ENCODE data around the gene SIRT7.

The SIRT7 gene

DNA sequence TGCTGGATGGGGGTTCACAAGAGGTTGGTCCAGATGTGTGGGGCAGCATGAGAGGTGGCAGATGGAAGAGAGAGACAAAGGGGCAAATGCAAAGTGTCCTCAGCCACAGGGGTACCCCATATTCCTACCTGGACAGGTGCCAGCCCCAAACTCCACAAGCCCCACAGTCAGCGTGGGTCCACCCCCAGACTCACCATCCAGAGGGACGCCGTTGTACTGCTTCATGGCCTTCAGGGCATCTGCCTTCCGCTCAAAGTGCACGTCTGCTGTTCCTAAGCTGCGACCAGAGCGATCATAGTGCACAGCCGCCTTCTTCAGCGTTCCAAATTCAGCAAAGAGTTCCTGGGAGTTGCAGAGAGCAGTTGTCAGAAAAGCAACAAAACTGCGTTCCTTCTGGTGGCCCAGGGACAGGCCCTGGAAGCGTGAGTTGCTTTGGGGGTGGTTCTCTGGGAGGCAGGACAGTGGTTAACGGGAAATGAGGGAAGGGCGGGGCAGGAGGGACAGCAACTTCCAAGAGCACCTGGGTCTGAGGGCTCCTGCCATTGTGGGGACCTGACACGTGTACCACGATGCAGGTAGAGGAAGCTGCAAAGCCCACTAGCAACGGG is 28.9 kb downstream of the SIRT7 start:
- TF ChIP-seq, protein P1, sequence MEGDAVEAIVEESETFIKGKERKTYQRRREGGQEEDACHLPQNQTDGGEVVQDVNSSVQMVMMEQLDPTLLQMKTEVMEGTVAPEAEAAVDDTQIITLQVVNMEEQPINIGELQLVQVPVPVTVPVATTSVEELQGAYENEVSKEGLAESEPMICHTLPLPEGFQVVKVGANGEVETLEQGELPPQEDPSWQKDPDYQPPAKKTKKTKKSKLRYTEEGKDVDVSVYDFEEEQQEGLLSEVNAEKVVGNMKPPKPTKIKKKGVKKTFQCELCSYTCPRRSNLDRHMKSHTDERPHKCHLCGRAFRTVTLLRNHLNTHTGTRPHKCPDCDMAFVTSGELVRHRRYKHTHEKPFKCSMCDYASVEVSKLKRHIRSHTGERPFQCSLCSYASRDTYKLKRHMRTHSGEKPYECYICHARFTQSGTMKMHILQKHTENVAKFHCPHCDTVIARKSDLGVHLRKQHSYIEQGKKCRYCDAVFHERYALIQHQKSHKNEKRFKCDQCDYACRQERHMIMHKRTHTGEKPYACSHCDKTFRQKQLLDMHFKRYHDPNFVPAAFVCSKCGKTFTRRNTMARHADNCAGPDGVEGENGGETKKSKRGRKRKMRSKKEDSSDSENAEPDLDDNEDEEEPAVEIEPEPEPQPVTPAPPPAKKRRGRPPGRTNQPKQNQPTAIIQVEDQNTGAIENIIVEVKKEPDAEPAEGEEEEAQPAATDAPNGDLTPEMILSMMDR (IDR thresholded peaks at IDR 0.05; ENCODE audit: low read depth, low read length), result no peak
- TF ChIP-seq EZH2phosphoT487 (IDR thresholded peaks at IDR 0.05; ENCODE audit: low read depth), result no peak

DNA sequence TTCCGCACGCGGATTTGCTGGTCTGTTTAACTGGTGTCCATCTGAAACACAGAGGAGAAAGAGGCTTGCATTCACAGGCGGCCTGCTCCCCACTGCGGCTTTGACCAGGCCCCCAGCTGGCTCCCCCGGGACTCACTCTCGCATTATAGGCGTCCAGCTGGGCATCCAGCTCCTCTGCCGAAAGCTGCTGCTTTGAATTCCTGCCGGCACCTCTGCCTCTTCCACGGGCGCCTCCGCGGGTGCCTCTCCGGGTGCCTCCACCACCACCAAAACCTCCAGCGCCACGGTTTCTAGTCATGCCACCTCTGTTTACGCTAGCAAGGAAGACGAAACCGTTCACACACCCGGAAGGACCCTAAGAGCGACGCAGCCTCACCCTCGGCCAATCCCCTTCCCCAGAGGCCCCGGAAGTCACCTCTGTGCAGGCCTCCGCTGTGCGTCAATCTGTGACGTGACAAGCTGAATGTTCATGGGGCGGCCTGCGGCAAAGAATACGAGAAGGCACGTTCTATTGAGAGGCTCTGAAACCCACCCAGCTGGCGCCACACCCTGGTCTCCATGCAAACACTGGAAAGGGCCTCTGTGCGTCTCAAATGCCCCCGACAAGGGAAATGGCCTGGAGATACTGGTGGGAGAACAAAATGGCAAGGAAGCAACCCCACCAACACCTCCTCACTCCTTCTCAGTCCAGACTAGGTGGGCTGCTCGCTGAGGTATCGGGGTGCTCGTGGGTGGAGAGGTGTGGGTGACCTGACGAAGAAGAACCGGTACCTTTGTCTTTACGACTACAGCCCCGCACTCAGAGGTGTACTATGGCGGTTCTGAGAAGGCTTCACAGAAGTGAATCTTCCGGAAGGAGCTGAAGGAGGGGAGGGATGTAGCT is 29.6 kb downstream of the SIRT7 start:
- Histone ChIP-seq H3K9me3 (ENCODE audit: insufficient read depth, low read length) (no peaks in the 10 kb centered on the region), H3K27ac (ENCODE audit: low read length) (no peak overlapping the region), H3K9ac (ENCODE audit: low read length) (no peak overlapping the region), H3K4me1 (ENCODE audit: low read length) (peaks cover 11% of the 10 kb centered on the region), H3K4me3 (ENCODE audit: low read length) (no peak overlapping the region), H2AFZ (ENCODE audit: low read depth, low read length) (no peak overlapping the region), H3K27me3 (ENCODE audit: low read depth, low read length) (no peaks in the 10 kb centered on the region), H3K36me3 (replicated peaks; ENCODE audit: low read depth, low read length) (peaks cover 61% of the 10 kb centered on the region), H3K79me2 (ENCODE audit: low read length) (peaks cover 74% of the 10 kb centered on the region), H4K20me1 (ENCODE audit: insufficient read depth, low read length) (0 out of 2 replicates have a peak, but pooled peaks cover 3% of the 10 kb centered on the region), H3K4me2 (ENCODE audit: low read length) (no peak overlapping the region)
- TF ChIP-seq, protein P1 (IDR thresholded peaks at IDR 0.05; ENCODE audit: low read depth, low read length), result no peak
- no peak for TF ChIP-seq EZH2phosphoT487 (IDR thresholded peaks at IDR 0.05; ENCODE audit: low read depth)

More for the DNA sequence above, 28.9 kb downstream of the SIRT7 start:
- H3K9me3 ChIP-seq (ENCODE audit: insufficient read depth, low read length), result no peaks in the 10 kb centered on the region
- peaks cover 79% of the 10 kb centered on the region for H3K79me2 ChIP-seq (ENCODE audit: low read length)
- no peak overlapping the region for H3K4me2 ChIP-seq (ENCODE audit: low read length)
- H3K9ac ChIP-seq (ENCODE audit: low read length), result no peak overlapping the region
- no peak overlapping the region for H2AFZ ChIP-seq (ENCODE audit: low read depth, low read length)
- H3K36me3 ChIP-seq (replicated peaks; ENCODE audit: low read depth, low read length), result peaks cover 59% of the 10 kb centered on the region
- no peak overlapping the region for H3K4me3 ChIP-seq (ENCODE audit: low read length)
- H3K27me3 ChIP-seq (ENCODE audit: low read depth, low read length), result no peaks in the 10 kb centered on the region
- 0 out of 2 replicates have a peak, but pooled peaks cover 3% of the 10 kb centered on the region for H4K20me1 ChIP-seq (ENCODE audit: insufficient read depth, low read length)
- peaks cover 11% of the 10 kb centered on the region for H3K4me1 ChIP-seq (ENCODE audit: low read length)
- no peak overlapping the region for H3K27ac ChIP-seq (ENCODE audit: low read length)

- Histone ChIP-seq H3K27ac (ENCODE audit: low read length) (no peak overlapping the region), H4K20me1 (ENCODE audit: insufficient read depth, low read length) (0 out of 2 replicates have a peak, but pooled peaks cover 3% of the 10 kb centered on the region)
Measured at GRCh38 chr17:81885869-81886548, 32.0 kb downstream of the SIRT7 start.

More at GRCh38 chr17:81885869-81886548, 32.0 kb downstream of the SIRT7 start:
- Histone ChIP-seq H3K9ac (ENCODE audit: low read length) (no peak overlapping the region), H3K4me1 (ENCODE audit: low read length) (peaks cover 7% of the 10 kb centered on the region), H2AFZ (ENCODE audit: low read depth, low read length) (no peak overlapping the region), H3K9me3 (ENCODE audit: insufficient read depth, low read length) (no peaks in the 10 kb centered on the region), H3K4me2 (ENCODE audit: low read length) (no peak overlapping the region), H3K4me3 (ENCODE audit: low read length) (no peak overlapping the region), H3K36me3 (replicated peaks; ENCODE audit: low read depth, low read length) (peaks cover 67% of the 10 kb centered on the region), H3K27me3 (ENCODE audit: low read depth, low read length) (no peaks in the 10 kb centered on the region), H3K79me2 (ENCODE audit: low read length) (peaks cover 55% of the 10 kb centered on the region)
- no peak for TF ChIP-seq EZH2phosphoT487 (IDR thresholded peaks at IDR 0.05; ENCODE audit: low read depth)
- TF ChIP-seq, protein P1 (IDR thresholded peaks at IDR 0.05; ENCODE audit: low read depth, low read length), result no peak

All from OCI-LY3 (cell line).